Lower leg skin (tissue), 3 donors: Measurements from ENCODE around the gene ST7.

ENCODE experiments used
- CTCF ChIP-seq, 3 donors: fragments of 450-650 bp; IDR thresholded peaks; one replicate each; pipeline ENCODE4 v1.5.1; 2016; ENCODE audit warnings: antibody characterized with exemption in 3 of 3, mild to moderate bottlenecking in 3 of 3, moderate library complexity in 2 of 3
- POLR2A ChIP-seq, 2 donors: fragments of 450-650 bp; IDR thresholded peaks; one replicate each; pipeline ENCODE4 v1.6.1; 2016 to 2017; ENCODE audit warnings: antibody characterized with exemption in 2 of 2, mild to moderate bottlenecking in 1 of 2, moderate library complexity in 1 of 2

GRCh38 chr7:117075934-117076333, 122.6 kb downstream of the ST7 start:
- TF ChIP-seq CTCF (IDR thresholded peaks at IDR 0.05) = no peak
- no peak for TF ChIP-seq POLR2A (IDR thresholded peaks at IDR 0.05)
